ENCODE measurements around the gene ZDHHC1. TPM values are rescaled to one million over a fixed set of nuclear protein-coding genes. Genes with fewer than 3 reads are reported as not detected.

ZDHHC1 gene
- polyA plus RNA-seq, 1 of the 3 experiments (the other 2 are of a cell fraction) = 15.8 TPM

DNA sequence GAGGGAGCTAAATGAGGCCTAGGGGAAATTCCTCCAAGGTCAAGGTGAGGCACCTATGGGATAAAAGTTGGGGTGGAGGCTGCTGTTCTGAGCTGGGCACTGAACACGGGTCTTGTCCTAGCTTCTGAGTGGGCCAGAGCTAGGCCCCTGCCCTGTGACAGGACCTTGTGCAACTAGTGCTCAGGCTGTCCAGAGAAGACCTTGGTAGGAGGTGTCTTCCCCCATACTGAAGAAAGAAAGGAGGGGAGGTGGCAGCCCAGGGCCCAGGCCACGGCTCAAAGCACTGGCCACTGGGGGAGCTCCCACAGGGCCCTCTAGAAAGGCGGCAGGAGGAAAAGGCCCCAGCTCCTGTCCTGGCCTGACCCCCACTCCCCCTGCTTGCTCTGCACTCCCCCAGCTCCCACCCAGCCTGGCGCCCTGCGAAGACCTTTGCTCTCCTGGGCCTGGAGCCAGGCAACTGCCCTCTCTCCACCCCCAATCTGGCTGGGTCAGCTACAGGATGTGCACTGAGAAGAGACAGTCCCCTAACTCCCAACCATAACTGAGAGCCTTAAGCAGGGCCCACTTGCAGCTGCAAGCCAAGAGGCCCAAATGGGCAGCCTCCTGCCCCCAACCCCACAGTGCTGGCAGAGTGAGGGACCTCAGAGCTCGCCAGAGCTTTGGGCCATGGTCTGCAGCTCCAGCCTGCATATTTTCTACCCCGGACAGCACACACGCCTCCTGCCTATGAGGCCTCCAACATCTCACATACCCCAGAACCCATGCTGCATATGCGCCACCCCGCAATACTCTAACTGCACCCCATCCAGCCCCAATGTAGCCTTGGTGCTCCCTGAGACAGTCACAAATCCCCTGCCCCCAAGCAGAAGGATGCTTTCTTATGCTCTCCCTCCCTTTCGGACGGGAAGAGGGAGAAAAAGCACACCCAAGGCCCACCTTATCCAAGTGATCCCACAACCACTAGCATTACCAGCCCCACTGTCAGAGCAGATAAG, 29.9 kb upstream of the ZDHHC1 start:
- no peaks in the 10 kb centered on the region for H3K9me2 ChIP-seq
- H3K36me3 ChIP-seq (replicated peaks in 1 of 2; ENCODE audit: control insufficient read depth in 1 of 2, insufficient read depth in 2 of 2, low read length in 1 of 2) = peaks cover 0 to 26% of the 10 kb centered on the region in 2 experiments
- H3F3A ChIP-seq (replicated peaks; ENCODE audit: insufficient read depth) = no peaks in the 10 kb centered on the region
- no peak overlapping the region for H2AFZ ChIP-seq (ENCODE audit: low read depth)
- no peak overlapping the region; a peak in 1 of 4 replicates for H3K27ac ChIP-seq (ENCODE audit: low read depth in 2 of 2, low read length in 1 of 2)
- peaks cover 25% of the 10 kb centered on the region; the same call in 1 of the 2 replicates for H4K20me1 ChIP-seq (ENCODE audit: insufficient read depth)
- H3K9ac ChIP-seq = no peak overlapping the region
- no peaks in the 10 kb centered on the region for H3K9me3 ChIP-seq
- H3K4me2 ChIP-seq = no peak overlapping the region
- CTCF ChIA-PET = interaction anchor here (0.7 to 3.9 kb wide), 10 partner anchors 14 to 119 kb away, joined by 3 to 31 read pairs (median 5); partner anchors contain the start of genes HSD11B2, TPPP3 and ZDHHC1
- DNase-seq = peak; percentile 43
- peaks cover 0 to 44% of the 10 kb centered on the region in 2 experiments; a peak in 1 of 4 replicates for H3K4me1 ChIP-seq (ENCODE audit: control insufficient read depth in 1 of 2, insufficient read depth in 2 of 2, low read depth in 1 of 2, low read length in 1 of 2)
- TF ChIP-seq RAD21 (IDR thresholded peaks at IDR 0.05; ENCODE audit: low read length) (no peak), RCOR1 (IDR thresholded peaks at IDR 0.05; ENCODE audit: low read length) (no peak), NRF1 (IDR thresholded peaks at IDR 0.05; ENCODE audit: low read depth, low read length) (no peak)
- TF ChIP-seq, protein P1, sequence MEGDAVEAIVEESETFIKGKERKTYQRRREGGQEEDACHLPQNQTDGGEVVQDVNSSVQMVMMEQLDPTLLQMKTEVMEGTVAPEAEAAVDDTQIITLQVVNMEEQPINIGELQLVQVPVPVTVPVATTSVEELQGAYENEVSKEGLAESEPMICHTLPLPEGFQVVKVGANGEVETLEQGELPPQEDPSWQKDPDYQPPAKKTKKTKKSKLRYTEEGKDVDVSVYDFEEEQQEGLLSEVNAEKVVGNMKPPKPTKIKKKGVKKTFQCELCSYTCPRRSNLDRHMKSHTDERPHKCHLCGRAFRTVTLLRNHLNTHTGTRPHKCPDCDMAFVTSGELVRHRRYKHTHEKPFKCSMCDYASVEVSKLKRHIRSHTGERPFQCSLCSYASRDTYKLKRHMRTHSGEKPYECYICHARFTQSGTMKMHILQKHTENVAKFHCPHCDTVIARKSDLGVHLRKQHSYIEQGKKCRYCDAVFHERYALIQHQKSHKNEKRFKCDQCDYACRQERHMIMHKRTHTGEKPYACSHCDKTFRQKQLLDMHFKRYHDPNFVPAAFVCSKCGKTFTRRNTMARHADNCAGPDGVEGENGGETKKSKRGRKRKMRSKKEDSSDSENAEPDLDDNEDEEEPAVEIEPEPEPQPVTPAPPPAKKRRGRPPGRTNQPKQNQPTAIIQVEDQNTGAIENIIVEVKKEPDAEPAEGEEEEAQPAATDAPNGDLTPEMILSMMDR (IDR thresholded peaks at IDR 0.05) = no peak
- POLR2A ChIA-PET = interaction anchor here (1.0 kb wide), 1 partner anchor 13 kb away, joined by 4 read pairs; no protein-coding TSS in a partner anchor
- WGBS (ENCODE audit: low lambda C conversion rate) = 90% methylated on average over 10 of the region's 12 CpGs
- no peaks in the 10 kb centered on the region for H3K27me3 ChIP-seq (ENCODE audit: insufficient read depth)
- H3K79me2 ChIP-seq (ENCODE audit: insufficient read depth) = peaks cover 4% of the 10 kb centered on the region; the same call in 1 of the 2 replicates
- no peak overlapping the region for H3K4me3 ChIP-seq (ENCODE audit: low read depth in 2 of 2, low read length in 1 of 2)

DNA sequence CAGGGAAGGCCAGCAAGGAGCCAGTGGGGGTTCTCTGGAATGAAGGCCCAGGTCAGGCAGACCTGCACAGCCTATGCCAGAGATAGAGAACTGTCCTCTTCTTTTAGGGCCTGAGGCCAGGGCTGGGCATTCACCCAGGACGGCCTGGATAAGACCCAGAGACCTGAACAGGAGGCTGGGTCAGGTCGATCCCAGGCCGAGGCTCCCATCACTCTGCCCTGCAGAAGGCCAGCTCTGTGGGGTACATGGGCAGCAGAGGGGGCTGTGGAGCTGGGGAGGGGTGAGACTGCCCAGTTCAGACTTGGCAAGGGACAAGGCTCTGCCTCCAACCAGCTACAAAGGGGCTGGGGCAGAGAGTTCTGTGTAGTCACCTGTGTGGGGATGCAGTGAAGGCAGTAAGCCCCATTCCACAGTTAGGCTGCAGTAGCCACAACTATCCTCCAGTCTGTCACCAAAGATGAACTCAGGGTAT, 29.2 kb upstream of the ZDHHC1 start:
- Histone ChIP-seq H3K9me2 (no peaks in the 10 kb centered on the region), H4K20me1 (ENCODE audit: insufficient read depth) (peaks cover 25% of the 10 kb centered on the region; the same call in 1 of the 2 replicates), H2AFZ (ENCODE audit: low read depth) (no peak overlapping the region), H3K9ac (no peak overlapping the region), H3K27me3 (ENCODE audit: insufficient read depth) (no peaks in the 10 kb centered on the region), H3K4me2 (no peak overlapping the region), H3K9me3 (no peaks in the 10 kb centered on the region), H3K79me2 (ENCODE audit: insufficient read depth) (peaks cover 4% of the 10 kb centered on the region; the same call in 1 of the 2 replicates), H3K27ac (ENCODE audit: low read depth in 2 of 2, low read length in 1 of 2) (no peak overlapping the region), H3K36me3 (replicated peaks in 1 of 2; ENCODE audit: control insufficient read depth in 1 of 2, insufficient read depth in 2 of 2, low read length in 1 of 2) (peaks cover 0 to 29% of the 10 kb centered on the region in 2 experiments), H3K4me3 (ENCODE audit: low read depth in 2 of 2, low read length in 1 of 2) (no peak overlapping the region), H3F3A (replicated peaks; ENCODE audit: insufficient read depth) (no peaks in the 10 kb centered on the region), H3K4me1 (ENCODE audit: control insufficient read depth in 1 of 2, insufficient read depth in 2 of 2, low read depth in 1 of 2, low read length in 1 of 2) (peaks cover 0 to 44% of the 10 kb centered on the region in 2 experiments; a peak in 1 of 4 replicates)
- ChIA-PET POLR2A (no interaction called here), CTCF (interaction anchor here (1.3 to 3.9 kb wide), 7 partner anchors 17 to 118 kb away, joined by 5 to 31 read pairs (median 5); partner anchors contain the start of genes TPPP3 and ZDHHC1)
- DNase-seq = peak; percentile 48
- no CpG with 5 or more reads among the region's 3 CpGs for whole genome bisulfite sequencing (ENCODE audit: low lambda C conversion rate)
- TF ChIP-seq SIN3A (IDR thresholded peaks at IDR 0.05; ENCODE audit: borderline replicate concordance, low read depth, low read length) (no peak), CHD2 (IDR thresholded peaks at IDR 0.05; ENCODE audit: low read length, partially characterized antibody) (no peak), EZH2phosphoT487 (IDR thresholded peaks at IDR 0.05; ENCODE audit: borderline replicate concordance, low read depth) (no peak), TCF12 (IDR thresholded peaks at IDR 0.05) (no peak), EP300 (IDR thresholded peaks at IDR 0.05; ENCODE audit: borderline replicate concordance in 1 of 2, low read depth in 1 of 2, low read length in 1 of 2) (no peak), FOXJ3 (CRISPR knock-in tag; IDR thresholded peaks at IDR 0.05) (no peak), TAF1 (IDR thresholded peaks at IDR 0.05; ENCODE audit: borderline replicate concordance, low read depth, low read length) (no peak), TEAD4 (IDR thresholded peaks at IDR 0.05; ENCODE audit: borderline replicate concordance, insufficient read depth) (no peak), MXI1 (IDR thresholded peaks at IDR 0.05; ENCODE audit: low read depth, low read length) (no peak), SMC3 (IDR thresholded peaks at IDR 0.05; ENCODE audit: low read depth, low read length) (no peak), GATA2 (CRISPR knock-in tag; IDR thresholded peaks at IDR 0.05) (no peak)
- TF ChIP-seq, protein P2, sequence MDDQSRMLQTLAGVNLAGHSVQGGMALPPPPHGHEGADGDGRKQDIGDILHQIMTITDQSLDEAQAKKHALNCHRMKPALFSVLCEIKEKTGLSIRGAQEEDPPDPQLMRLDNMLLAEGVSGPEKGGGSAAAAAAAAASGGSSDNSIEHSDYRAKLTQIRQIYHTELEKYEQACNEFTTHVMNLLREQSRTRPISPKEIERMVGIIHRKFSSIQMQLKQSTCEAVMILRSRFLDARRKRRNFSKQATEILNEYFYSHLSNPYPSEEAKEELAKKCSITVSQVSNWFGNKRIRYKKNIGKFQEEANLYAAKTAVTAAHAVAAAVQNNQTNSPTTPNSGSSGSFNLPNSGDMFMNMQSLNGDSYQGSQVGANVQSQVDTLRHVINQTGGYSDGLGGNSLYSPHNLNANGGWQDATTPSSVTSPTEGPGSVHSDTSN (IDR thresholded peaks at IDR 0.05) = no peak
- TF ChIP-seq, protein P1 (IDR thresholded peaks at IDR 0.05) = no peak; the same call in 1 of the 2 replicates
- TF ChIP-seq, protein P3, sequence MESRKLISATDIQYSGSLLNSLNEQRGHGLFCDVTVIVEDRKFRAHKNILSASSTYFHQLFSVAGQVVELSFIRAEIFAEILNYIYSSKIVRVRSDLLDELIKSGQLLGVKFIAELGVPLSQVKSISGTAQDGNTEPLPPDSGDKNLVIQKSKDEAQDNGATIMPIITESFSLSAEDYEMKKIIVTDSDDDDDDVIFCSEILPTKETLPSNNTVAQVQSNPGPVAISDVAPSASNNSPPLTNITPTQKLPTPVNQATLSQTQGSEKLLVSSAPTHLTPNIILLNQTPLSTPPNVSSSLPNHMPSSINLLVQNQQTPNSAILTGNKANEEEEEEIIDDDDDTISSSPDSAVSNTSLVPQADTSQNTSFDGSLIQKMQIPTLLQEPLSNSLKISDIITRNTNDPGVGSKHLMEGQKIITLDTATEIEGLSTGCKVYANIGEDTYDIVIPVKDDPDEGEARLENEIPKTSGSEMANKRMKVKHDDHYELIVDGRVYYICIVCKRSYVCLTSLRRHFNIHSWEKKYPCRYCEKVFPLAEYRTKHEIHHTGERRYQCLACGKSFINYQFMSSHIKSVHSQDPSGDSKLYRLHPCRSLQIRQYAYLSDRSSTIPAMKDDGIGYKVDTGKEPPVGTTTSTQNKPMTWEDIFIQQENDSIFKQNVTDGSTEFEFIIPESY (IDR thresholded peaks at IDR 0.05; ENCODE audit: borderline replicate concordance, low read depth) = no peak
